NCI-H187 (cell line): ENCODE results near the gene PARD6B.
"Not testable (repeated sequence)": the region's sequence is repeated elsewhere in the genome, so short reads cannot be mapped to it uniquely, and the experiment has no call there.

Source experiments
- DNase-seq, 2 experiments: peaks; one replicate each; lab custom pipeline; 2025; lab: John Stamatoyannopoulos, UW

The PARD6B gene

GRCh38 chr20:50774515-50774914 is 43.1 kb downstream of the PARD6B start:
- no peak for DNase-seq

GRCh38 chr20:50776122-50776817 is 44.9 kb downstream of the PARD6B start:
- no peak for DNase-seq

GRCh38 chr20:50777373-50777772 is 46.0 kb downstream of the PARD6B start:
- no peak for DNase-seq

GRCh38 chr20:50778994-50779393 is 47.6 kb downstream of the PARD6B start:
- not testable (repeated sequence) for DNase-seq

GRCh38 chr20:50783390-50783789 is 52.0 kb downstream of the PARD6B start:
- no peak for DNase-seq

GRCh38 chr20:50783903-50784302 is 52.5 kb downstream of the PARD6B start:
- no peak for DNase-seq

GRCh38 chr20:50784464-50784863 is 53.1 kb downstream of the PARD6B start:
- no peak for DNase-seq

GRCh38 chr20:50786703-50787102 is 55.3 kb downstream of the PARD6B start:
- DNase-seq = no peak

GRCh38 chr20:50787181-50787580 is 55.8 kb downstream of the PARD6B start:
- DNase-seq = no peak

GRCh38 chr20:50788045-50788991 is 56.9 kb downstream of the PARD6B start:
- no peak for DNase-seq

GRCh38 chr20:50789968-50790650 is 58.7 kb downstream of the PARD6B start:
- no peak for DNase-seq

- peak; percentile 18 to 50 for DNase-seq
Observed at GRCh38 chr20:50790651-50791277, 59.4 kb downstream of the PARD6B start.

- DNase-seq = no peak
Observed at GRCh38 chr20:50792708-50793574, 61.6 kb downstream of the PARD6B start.

GRCh38 chr20:50793575-50794016 is 62.2 kb downstream of the PARD6B start:
- DNase-seq = not testable (repeated sequence)

GRCh38 chr20:50794181-50794845 is 62.9 kb downstream of the PARD6B start:
- no peak for DNase-seq

- peak; percentile 25 to 45 for DNase-seq
Observed at GRCh38 chr20:50794846-50795634, 63.7 kb downstream of the PARD6B start, which contains the start of gene BCAS4. Gene BCAS4, plus strand, starts transcription at chr20:50795061. Its CDS starts 23 bp downstream, at chr20:50795084.

GRCh38 chr20:50797142-50797541 is 65.8 kb downstream of the PARD6B start:
- no peak for DNase-seq

GRCh38 chr20:50798650-50799049 is 67.3 kb downstream of the PARD6B start:
- no peak for DNase-seq

GRCh38 chr20:50799176-50799889 is 68.0 kb downstream of the PARD6B start:
- no peak for DNase-seq
